ENCODE results near the gene OXLD1. TPM values are rescaled to one million over a fixed set of nuclear protein-coding genes. Genes with fewer than 3 reads are reported as not detected.

Gene OXLD1
- total and polyA plus RNA-seq, 4 donors, result 8.9 to 77.7 (median 48.2) TPM

DNA sequence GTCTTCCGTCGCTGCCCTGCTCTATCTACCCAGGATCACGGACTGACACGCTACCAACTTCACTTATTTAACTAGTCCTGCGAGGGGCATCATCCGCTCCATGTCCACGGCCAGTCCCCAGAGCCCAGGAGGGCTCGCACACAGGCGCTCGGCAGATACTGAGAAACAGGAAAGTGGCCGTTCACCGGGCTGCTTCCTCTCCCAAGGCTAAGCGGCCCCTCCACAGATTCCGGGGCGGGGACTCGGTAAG, 388 bp downstream of the OXLD1 start:
- 0% methylated on average over 16 of the region's 16 CpGs for WGBS, 2 donors
- H3K9me3 ChIP-seq (ENCODE audit: control insufficient read depth in 4 of 4, insufficient read depth in 3 of 4, low read length in 3 of 4), result no peaks in the 10 kb centered on the region
- peak overlapping the region; percentile 53 to 77 for H3K9ac ChIP-seq (ENCODE audit: insufficient read depth in 1 of 2, low read length in 2 of 2)
- peaks cover 0 to 17% (median 4%) of the 10 kb centered on the region in 5 donors for H3K4me1 ChIP-seq (ENCODE audit: control insufficient read depth in 5 of 5, insufficient read depth in 5 of 5, low read length in 5 of 5)
- H3K27ac ChIP-seq (ENCODE audit: low read depth in 1 of 2, low read length in 1 of 2), result peak overlapping the region; percentile 86 to 93
- peaks cover 0 to 14% (median 4%) of the 10 kb centered on the region in 4 donors for H3K36me3 ChIP-seq (ENCODE audit: control insufficient read depth in 4 of 4, insufficient read depth in 4 of 4, low read length in 4 of 4)
- H3K4me3 ChIP-seq, result peak overlapping the region; percentile 93
- DNase-seq (peak in 1 of 3 donors; percentile 46), ATAC-seq (ENCODE audit: insufficient read depth, low FRiP score) (no peak)
- TF ChIP-seq CTCF (IDR thresholded peaks at IDR 0.05; ENCODE audit: control extremely low read depth, extremely low read depth), result no peak
- no peaks in the 10 kb centered on the region for H3K27me3 ChIP-seq (ENCODE audit: control insufficient read depth in 3 of 3, insufficient read depth in 3 of 3, low read length in 2 of 3)

DNA sequence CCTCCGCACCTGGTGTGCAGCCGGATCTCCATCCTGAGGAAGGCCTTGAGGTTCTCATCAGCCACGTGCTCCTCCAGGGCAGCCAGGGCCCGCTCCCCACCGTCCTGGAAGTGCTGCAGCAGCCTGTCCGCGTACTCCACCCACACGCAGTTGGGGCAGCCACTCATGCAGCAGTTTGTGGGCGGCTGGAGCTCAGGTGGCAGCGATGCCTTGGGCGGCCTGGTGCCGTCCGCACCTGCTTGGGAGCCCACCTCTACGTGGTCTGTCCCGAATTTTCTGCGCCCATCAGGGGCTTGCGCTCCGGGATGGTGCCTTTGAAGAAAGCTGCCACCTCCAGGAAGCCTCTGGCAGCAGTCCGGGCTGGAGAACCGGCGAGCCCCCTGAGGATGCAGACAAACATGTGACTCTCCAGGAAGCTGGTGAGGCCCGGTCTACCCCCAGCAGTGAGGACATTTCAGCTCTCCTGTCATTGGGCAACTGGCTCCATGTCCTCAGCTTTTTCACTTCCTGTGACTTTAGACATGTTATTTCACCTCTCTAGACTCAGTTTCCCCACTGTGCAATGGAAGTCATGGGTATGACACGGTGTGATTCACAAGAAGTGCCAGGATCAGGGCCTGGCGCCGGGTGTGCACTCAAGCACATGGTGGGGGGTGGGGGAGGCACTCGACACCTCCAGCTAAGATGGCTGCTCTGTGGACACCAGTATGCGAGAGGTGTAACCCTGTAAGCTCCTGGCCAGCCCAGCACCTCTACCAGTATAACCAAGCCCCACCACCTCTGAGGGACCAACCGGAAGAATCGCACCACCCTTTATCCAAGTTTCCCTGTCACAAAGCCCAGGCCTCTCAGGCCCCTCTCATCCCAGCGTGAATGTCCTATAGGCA, 957 bp downstream of the OXLD1 start:
- DNase-seq (peak in 1 of 3 donors; percentile 8), ATAC-seq (ENCODE audit: insufficient read depth, low FRiP score) (peak; percentile 10)
- Histone ChIP-seq H3K27me3 (ENCODE audit: control insufficient read depth in 3 of 3, insufficient read depth in 3 of 3, low read length in 2 of 3) (no peaks in the 10 kb centered on the region), H3K4me3 (peak overlapping the region; percentile 93), H3K9ac (ENCODE audit: insufficient read depth in 1 of 2, low read length in 2 of 2) (peak overlapping the region; percentile 53 to 77), H3K36me3 (ENCODE audit: control insufficient read depth in 4 of 4, insufficient read depth in 4 of 4, low read length in 4 of 4) (peaks cover 0 to 12% (median 4%) of the 10 kb centered on the region in 4 donors), H3K4me1 (ENCODE audit: control insufficient read depth in 5 of 5, insufficient read depth in 5 of 5, low read length in 5 of 5) (peaks cover 0 to 17% (median 4%) of the 10 kb centered on the region in 5 donors), H3K9me3 (ENCODE audit: control insufficient read depth in 4 of 4, insufficient read depth in 3 of 4, low read length in 3 of 4) (no peaks in the 10 kb centered on the region), H3K27ac (ENCODE audit: low read depth in 1 of 2, low read length in 1 of 2) (peak overlapping the region; percentile 86 to 93)
- TF ChIP-seq CTCF (IDR thresholded peaks at IDR 0.05; ENCODE audit: control extremely low read depth, extremely low read depth), result no peak
- 51 to 55% methylated on average over 30 of the region's 30 CpGs for WGBS, 2 donors

GRCh38 chr17:81664051-81664470, 2.3 kb downstream of the OXLD1 start:
- WGBS, 2 donors, result 89 to 92% methylated on average over 7 of the region's 7 CpGs

More at GRCh38 chr17:81664051-81664470, 2.3 kb downstream of the OXLD1 start:
- no peak for TF ChIP-seq CTCF (IDR thresholded peaks at IDR 0.05; ENCODE audit: control extremely low read depth, extremely low read depth)
- no peaks in the 10 kb centered on the region for H3K9me3 ChIP-seq (ENCODE audit: control insufficient read depth in 4 of 4, insufficient read depth in 3 of 4, low read length in 3 of 4)
- H3K4me1 ChIP-seq (ENCODE audit: control insufficient read depth in 5 of 5, insufficient read depth in 5 of 5, low read length in 5 of 5), result peaks cover 0 to 17% (median 4%) of the 10 kb centered on the region in 5 donors
- H3K9ac ChIP-seq (ENCODE audit: insufficient read depth in 1 of 2, low read length in 2 of 2), result no peak overlapping the region
- no peak overlapping the region for H3K27ac ChIP-seq (ENCODE audit: low read depth in 1 of 2, low read length in 1 of 2)
- no peak overlapping the region for H3K4me3 ChIP-seq
- H3K36me3 ChIP-seq (ENCODE audit: control insufficient read depth in 4 of 4, insufficient read depth in 4 of 4, low read length in 4 of 4), result peaks cover 0 to 5% (median 1%) of the 10 kb centered on the region in 4 donors
- H3K27me3 ChIP-seq (ENCODE audit: control insufficient read depth in 3 of 3, insufficient read depth in 3 of 3, low read length in 2 of 3), result no peaks in the 10 kb centered on the region
- DNase-seq (no peak), ATAC-seq (ENCODE audit: insufficient read depth, low FRiP score) (no peak)

Measured in lung (tissue), 12 donors.